ENCODE measurements around the gene SPIN1.

The SPIN1 gene

GRCh38 chr9:88498880-88499279 lies 110.6 kb downstream of the SPIN1 start:
- DNase-seq (ENCODE audit: low read depth in 2 of 2): no peak

- DNase-seq (ENCODE audit: low read depth in 2 of 2): no peak
Measured at GRCh38 chr9:88501086-88501485, 112.8 kb downstream of the SPIN1 start.

GRCh38 chr9:88502552-88503034 lies 114.3 kb downstream of the SPIN1 start:
- no peak for DNase-seq (ENCODE audit: low read depth in 2 of 2)

GRCh38 chr9:88503081-88503844 lies 115.0 kb downstream of the SPIN1 start:
- DNase-seq (ENCODE audit: low read depth in 2 of 2): no peak

GRCh38 chr9:88503845-88504764 lies 115.9 kb downstream of the SPIN1 start:
- DNase-seq (ENCODE audit: low read depth in 2 of 2): no peak

- no peak for DNase-seq (ENCODE audit: low read depth in 2 of 2)
Measured at GRCh38 chr9:88508326-88508725, 120.1 kb downstream of the SPIN1 start.

GRCh38 chr9:88511906-88512305 lies 123.7 kb downstream of the SPIN1 start:
- no peak for DNase-seq (ENCODE audit: low read depth in 2 of 2)

- DNase-seq (ENCODE audit: low read depth in 2 of 2): no peak
Measured at GRCh38 chr9:88514247-88514646, 126.0 kb downstream of the SPIN1 start.

GRCh38 chr9:88521308-88521707 lies 133.1 kb downstream of the SPIN1 start:
- DNase-seq (ENCODE audit: low read depth in 2 of 2): no peak

GRCh38 chr9:88522360-88522759 lies 134.1 kb downstream of the SPIN1 start:
- DNase-seq (ENCODE audit: low read depth in 2 of 2): no peak

- DNase-seq (ENCODE audit: low read depth in 2 of 2): no peak
Measured at GRCh38 chr9:88523056-88523455, 134.8 kb downstream of the SPIN1 start.

GRCh38 chr9:88524911-88525310 lies 136.7 kb downstream of the SPIN1 start:
- no peak for DNase-seq (ENCODE audit: low read depth in 2 of 2)

- DNase-seq (ENCODE audit: low read depth in 2 of 2): no peak
Measured at GRCh38 chr9:88527618-88528017, 139.4 kb downstream of the SPIN1 start.
